ENCODE results near the gene MAGI1.

MAGI1 gene

GRCh38 chr3:66012711-66013110 lies 26.0 kb downstream of the MAGI1 start:
- DNase-seq (ENCODE audit: low spot score) = no peak

DNA sequence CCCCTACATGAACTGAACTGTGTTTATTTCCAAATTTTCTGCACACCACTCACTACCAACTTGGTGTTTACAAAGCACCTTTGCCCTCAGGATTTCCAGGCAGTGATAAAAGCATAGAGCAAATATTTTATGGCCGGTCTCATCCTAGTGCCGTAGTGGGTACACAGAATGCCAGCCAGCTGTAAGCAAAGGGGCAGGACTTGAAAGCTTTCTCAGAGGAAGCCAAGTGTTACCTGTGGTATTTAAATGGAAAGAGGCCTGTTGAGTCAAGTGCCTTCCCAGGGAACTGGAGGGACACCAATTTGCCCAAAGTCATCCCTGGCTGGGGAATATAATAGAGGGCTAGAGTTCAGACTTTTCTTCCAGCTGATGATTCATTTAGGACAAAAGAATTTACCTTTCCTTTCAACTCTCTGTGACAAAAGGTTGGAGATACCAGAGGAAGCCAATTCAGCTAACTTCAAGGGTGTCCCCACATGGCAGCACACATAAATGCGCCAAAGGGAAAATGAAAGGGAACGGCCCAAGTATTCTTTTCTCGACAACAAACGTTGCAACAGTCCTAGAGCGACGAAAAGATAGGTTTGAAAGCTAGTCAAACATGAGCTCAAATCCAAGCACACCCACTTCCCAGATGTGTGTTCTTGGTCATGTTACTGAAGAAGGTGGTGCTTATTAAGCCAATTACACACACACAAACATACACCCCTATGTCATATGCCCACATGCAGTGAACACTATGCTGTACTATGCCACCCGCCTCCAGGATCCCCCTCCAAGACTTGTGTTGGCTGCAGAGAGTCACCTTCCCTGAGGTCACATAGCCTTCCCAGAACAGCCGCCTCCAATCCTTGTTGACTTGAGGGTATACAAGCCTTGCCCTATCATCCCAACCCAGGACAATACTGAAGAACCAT lies 27.7 kb downstream of the MAGI1 start:
- DNase-seq (ENCODE audit: low spot score) = no peak

DNA sequence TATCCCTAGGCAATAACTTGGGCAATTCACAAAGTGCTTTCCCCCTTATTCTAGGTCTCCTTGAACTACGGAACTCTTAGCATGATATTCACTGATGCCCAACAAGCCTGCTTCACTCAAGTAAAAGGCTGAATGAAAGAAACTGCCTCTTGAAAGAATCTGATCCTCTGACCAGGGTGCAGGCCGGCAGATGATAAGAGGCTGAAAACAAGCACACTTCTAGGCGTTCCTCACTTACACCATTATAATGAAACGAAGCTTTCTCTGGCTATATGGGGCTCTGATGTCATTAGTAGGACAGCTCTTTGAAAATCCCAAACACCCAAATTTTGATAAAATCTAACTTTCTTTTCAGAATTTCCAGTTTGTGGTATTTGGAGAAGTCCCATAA lies 28.4 kb downstream of the MAGI1 start:
- DNase-seq (ENCODE audit: low spot score) = no peak

DNA sequence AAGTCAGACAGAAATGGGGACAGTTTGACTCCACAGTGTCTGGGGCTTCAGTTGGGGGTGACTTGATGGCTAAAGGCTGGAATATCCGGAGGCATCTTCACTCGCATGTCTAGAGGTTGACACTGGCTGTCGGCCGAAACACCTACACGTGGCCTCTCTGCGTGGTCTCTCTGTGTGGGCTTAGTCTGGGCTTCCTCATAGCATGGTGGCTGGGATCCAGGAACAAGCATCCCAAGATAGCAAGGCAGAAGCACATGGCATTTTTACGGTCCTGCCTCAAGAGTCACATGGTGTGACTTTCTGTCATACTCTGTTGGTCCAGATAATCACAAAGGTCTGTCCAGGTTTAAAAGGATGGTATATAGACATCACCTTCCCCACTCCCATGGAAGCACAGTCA lies 34.5 kb downstream of the MAGI1 start:
- DNase-seq (ENCODE audit: low spot score) = no peak

DNA sequence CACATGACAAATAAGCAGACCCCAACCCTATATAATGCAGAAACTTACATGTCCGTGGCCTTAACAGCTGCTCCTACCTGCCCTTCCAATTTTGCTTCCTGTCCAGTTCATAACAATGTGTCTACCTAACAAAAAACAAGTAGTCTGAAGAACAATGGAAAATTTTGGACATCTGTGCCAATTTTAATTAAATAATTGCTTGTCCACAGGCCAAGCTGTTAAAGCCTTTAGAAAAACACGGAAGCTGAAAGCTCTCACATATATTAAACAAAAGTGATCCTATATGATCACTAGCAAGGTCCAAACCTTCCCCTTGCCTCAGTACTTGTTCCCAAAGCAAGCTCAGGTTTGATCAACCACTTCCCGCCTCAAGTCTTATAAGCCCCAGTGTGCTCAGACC lies 37.1 kb downstream of the MAGI1 start:
- no peak for DNase-seq (ENCODE audit: low spot score)

DNA sequence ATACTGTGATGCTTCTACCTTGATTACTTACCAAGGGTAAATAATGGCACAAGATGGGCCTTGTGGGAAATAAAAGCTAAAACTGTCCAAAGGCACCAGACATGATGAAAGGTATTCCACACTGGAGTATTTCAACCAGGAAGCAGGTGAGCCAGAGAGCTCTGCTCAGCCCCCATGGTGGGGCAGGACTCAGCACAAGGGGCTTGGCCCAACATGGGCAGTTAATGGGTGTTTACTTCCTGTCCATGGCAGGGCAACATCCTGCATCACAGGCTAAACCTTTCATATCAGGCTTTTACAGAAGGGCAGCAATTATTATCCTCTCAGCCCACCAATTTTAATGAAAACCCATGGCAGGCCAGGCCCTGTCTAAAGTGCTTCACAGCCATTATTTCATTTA lies 38.2 kb downstream of the MAGI1 start:
- no peak for DNase-seq (ENCODE audit: low spot score)

GRCh38 chr3:65999606-66000005 lies 39.1 kb downstream of the MAGI1 start:
- DNase-seq (ENCODE audit: low spot score) = no peak

- DNase-seq (ENCODE audit: low spot score) = no peak
These were observed 42.1 kb downstream of the MAGI1 start for GRCh38 chr3:65996589-65996988.

GRCh38 chr3:65995515-65995914 lies 43.2 kb downstream of the MAGI1 start:
- no peak for DNase-seq (ENCODE audit: low spot score)

- DNase-seq (ENCODE audit: low spot score) = no peak
These were observed 43.7 kb downstream of the MAGI1 start for GRCh38 chr3:65995030-65995429.

DNA sequence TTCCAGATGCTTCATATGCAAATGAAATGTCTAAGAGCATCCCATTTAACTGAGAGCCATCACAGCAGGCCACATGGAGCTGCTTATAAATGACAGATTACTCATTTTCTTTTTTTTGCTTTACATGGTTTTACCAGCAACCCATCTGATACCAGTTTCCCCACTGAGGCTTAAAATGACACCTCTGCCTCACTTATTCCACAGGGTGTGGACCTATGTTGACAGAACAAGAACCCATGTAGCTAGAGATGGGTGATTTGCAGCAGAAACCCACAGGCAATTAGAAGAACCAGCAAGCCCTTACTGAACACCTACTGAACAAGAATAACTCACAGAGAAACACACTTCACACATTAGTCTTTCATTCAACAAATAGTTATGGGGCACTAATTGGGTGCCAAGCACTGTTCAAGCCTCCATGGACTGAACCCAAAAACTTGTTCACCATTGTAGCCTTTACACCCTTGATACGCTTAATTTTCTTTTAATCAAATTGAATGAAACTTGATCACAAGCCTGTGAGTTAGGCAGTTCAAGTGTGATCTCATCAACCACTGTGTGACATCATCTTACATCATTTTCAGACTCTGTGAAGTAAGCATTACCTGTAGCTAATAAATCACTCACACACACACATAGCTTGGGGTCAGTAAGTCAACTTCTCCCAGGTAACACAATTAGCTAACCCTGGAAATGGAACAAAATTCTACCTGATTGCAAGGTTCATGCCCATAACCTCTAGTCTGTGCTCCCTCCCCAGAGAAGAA lies 45.4 kb downstream of the MAGI1 start:
- no peak for DNase-seq (ENCODE audit: low spot score)

DNA sequence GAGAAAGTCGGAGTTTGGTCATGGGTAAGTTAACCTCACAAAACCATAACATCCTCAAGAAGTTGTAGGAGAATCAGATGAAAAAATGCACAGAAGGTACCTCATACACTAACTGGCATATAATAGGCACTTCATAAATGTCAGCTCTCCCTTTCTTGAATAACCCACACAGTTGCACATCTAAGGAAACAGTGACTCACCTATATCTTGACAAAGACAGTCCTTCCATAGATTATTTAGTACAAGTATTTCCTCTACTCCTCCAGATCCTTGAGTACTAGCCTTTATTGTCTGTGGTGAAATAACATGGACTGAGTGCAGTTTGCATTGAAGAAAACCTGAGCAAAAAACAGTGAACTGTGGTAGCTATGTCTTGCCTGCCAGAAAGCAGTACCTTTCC lies 46.6 kb downstream of the MAGI1 start:
- no peak for DNase-seq (ENCODE audit: low spot score)

GRCh38 chr3:65988411-65989180 lies 50.1 kb downstream of the MAGI1 start:
- DNase-seq (ENCODE audit: low spot score) = no peak

- no peak for DNase-seq (ENCODE audit: low spot score)
These were observed 52.4 kb downstream of the MAGI1 start for GRCh38 chr3:65986285-65986684.

GRCh38 chr3:65984975-65985374 lies 53.7 kb downstream of the MAGI1 start:
- DNase-seq (ENCODE audit: low spot score) = no peak

DNA sequence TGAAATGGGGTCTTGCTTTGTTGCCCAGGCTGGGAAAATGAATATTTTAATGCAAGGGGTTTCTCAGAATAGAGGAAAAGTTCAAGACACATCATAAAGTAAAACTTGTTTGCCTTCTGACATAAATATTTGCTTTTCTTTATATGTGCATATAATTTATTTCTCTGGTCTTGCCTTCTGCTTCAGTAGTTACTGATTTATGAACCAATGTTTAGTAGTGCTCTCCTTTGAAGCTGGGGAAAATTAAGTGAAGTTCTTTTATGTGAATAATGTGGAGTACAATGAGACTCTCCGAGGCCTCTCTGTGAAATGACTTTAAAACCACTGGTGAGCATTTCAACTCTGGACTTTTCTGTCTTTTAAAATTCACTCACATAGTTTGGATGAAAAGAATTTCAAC lies 55.6 kb downstream of the MAGI1 start:
- DNase-seq (ENCODE audit: low spot score) = no peak

- no peak for DNase-seq (ENCODE audit: low spot score)
These were observed 59.0 kb downstream of the MAGI1 start for GRCh38 chr3:65979731-65980130.

DNA sequence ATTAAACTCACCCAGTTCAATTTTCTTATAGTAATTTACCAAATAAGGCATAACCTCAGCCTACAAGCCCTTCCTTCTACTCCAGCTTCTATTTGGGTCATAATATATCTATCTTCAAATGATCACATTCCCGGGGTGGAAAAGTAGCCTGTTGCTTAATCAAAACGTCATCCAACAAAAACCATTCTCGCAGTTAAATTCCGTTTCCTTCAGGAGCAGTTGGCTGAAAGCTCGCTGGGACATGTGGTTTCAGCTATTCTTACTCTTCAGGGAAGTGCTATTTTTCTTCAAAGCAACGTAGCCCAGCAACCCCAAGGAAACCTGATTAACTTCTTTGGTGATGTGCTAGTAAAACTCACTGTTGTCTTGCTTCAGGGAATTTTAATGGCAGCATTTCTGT lies 59.6 kb downstream of the MAGI1 start:
- no peak for DNase-seq (ENCODE audit: low spot score)

GRCh38 chr3:65978116-65978515 lies 60.6 kb downstream of the MAGI1 start:
- no peak for DNase-seq (ENCODE audit: low spot score)

- no peak for DNase-seq (ENCODE audit: low spot score)
These were observed 63.7 kb downstream of the MAGI1 start for GRCh38 chr3:65975032-65975431.

DNA sequence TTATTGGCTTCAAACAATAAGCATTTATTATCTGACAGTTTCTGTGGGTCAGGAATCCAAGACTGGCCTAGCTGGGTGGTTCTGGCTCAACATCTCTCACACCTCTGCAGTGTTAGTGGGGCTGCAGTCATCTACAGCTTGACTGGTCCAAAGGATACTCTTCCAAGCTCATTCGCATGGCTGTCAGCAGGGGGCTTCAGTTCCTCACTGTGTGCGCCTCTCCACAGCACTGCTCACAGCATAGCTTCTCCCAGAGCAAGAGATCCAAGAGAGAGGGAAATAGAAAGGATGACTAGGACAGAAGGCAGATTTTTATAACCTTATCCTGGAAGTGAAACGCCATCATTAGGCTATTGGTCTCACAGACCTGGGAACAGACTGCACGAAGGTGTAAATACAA lies 64.2 kb downstream of the MAGI1 start:
- DNase-seq (ENCODE audit: low spot score) = no peak

DNA sequence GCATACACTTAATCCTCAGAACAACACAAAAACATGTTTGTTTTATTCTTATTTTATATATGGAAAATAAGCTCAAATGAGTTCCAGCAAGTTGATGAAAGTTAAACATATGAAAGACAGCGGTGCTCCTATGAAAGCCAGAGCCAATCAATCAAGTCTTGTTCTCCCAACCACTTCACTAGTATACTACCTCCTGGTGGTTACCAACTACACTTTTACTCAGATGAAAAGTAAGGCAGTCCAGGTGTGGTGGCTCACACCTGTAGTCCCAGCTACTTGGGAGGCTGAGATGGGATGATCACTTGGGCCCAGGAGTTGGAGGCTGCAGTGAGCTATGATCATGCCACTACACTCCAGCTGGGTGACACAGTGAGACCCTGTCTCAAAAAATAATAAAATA lies 66.0 kb downstream of the MAGI1 start:
- DNase-seq (ENCODE audit: low spot score) = no peak

Data from hematopoietic multipotent progenitor cell treated with erythropoietin and hydrocortisone succinate and interleukin-3 and kit ligand, for 17 days (in vitro differentiated cells).